GM10266 (cell line): Measurements from ENCODE around the gene DIPK1A.

Source experiments
- DNase-seq: peaks from one replicate; pipeline ENCODE4 v3.0.0; 2012; ENCODE audit errors: extremely low spot score
- CTCF ChIP-seq: IDR thresholded peaks from 2 replicates; pipeline ENCODE4 v1.5.1; 2012; ENCODE audit warnings: mild to moderate bottlenecking, low read depth; ENCODE audit not compliant: control insufficient read depth, insufficient read depth; ENCODE audit errors: missing control alignments

Gene DIPK1A

GRCh38 chr1:92834617-92835016 lies 126.6 kb downstream of the DIPK1A start:
- DNase-seq = no peak
- no peak for TF ChIP-seq CTCF

GRCh38 chr1:92833840-92834239 lies 127.4 kb downstream of the DIPK1A start:
- no peak for TF ChIP-seq CTCF
- no peak for DNase-seq

DNA sequence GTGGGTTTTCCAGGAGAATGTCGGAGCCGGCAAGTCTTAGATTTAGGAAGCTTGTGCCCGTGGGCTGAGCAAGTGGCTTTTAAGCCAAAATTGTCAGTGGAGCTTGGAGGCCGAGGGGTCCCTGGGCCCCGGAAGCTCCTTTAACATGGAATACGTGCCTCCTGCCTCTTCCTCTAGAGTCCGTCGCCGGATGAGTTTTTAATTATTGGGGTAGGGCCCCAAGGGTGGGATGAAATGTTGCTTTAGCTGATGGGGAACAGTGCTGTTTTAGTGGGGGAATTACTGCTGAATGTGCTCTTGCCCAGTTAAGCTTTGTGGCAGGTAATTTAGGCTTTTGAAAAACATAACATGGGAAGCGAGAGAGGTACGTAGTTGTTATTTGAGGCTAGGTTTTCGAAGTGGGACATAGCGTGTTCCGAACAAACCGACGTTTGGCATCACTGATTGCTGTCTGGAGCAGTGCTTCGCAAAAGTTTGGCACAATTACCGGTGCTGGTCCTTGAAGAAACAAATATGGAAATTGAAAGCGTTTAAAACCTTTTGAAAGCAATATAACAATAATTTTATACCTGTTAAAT lies 128.6 kb downstream of the DIPK1A start:
- TF ChIP-seq CTCF = no peak
- DNase-seq = no peak

GRCh38 chr1:92831762-92832536 lies 129.3 kb downstream of the DIPK1A start, which contains the start of gene RPL5:
Gene RPL5, plus strand, starts transcription at chr1:92832040. Its CDS starts 75 bp downstream, at chr1:92832115.
- DNase-seq = peak; percentile 92
- peak; percentile 99 for TF ChIP-seq CTCF

DNA sequence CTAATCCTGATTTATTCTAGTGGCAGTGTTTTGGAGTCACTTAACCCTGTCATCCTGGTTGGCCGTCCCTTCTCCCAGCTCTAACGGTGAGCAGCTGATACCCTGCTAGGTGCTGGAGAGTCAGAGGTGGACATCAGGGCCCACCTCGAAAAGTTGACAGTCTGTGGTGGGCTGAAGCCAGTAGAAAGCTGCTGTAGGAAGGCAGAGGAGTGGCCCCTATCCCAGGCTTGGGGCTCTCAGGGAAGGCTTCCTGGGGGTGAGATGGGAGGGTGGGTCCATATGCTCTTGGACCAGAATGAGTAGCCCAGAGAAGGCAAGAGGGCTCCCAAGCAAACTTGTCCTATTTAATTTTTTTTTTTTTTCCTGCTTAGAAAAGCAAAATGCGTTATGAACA lies 129.9 kb downstream of the DIPK1A start:
- TF ChIP-seq CTCF = no peak
- DNase-seq = no peak

- no peak for TF ChIP-seq CTCF
Observed at GRCh38 chr1:92826792-92827191, 134.5 kb downstream of the DIPK1A start.

GRCh38 chr1:92822879-92823278 lies 138.4 kb downstream of the DIPK1A start:
- no peak for DNase-seq

More at GRCh38 chr1:92826792-92827191, 134.5 kb downstream of the DIPK1A start:
- no peak for DNase-seq

More at GRCh38 chr1:92822879-92823278, 138.4 kb downstream of the DIPK1A start:
- TF ChIP-seq CTCF = no peak
